A375 (cell line): ENCODE measurements around the gene ALKBH7. TPM values are rescaled to one million over a fixed set of nuclear protein-coding genes. Genes with fewer than 3 reads are reported as not detected.

Experiments used
- small RNA-seq: library from RNA; depleted of rRNA; stranded (forward); fragments of <200 nt; gene quantifications from one replicate; pipeline ENCODE3, GENCODE V24; 2014
- total RNA-seq: library from RNA; depleted of rRNA; stranded (reverse); fragments of >200 nt; shearing (Covaris generic); gene quantifications from 2 replicates; pipeline ENCODE4 v1.2.3, GENCODE V29; 2014; rRNA removed

The ALKBH7 gene
- 26.5 and 34.5 TPM in 2 replicates for total RNA-seq

GRCh38 chr19:6372594-6373095 lies at the start of gene ALKBH7:
ALKBH7 (plus strand) TSS chr19:6372794; CDS start chr19:6372821, 27 bp downstream.

GRCh38 chr19:6333439-6333838 lies 39.2 kb upstream of the ALKBH7 start, which contains the start of gene ACER1:
ACER1 (minus strand) TSS chr19:6333612; CDS start chr19:6333551, 61 bp downstream.

GRCh38 chr19:6375411-6376010 lies 2.9 kb downstream of the ALKBH7 start, which contains the start of gene PSPN:
PSPN (minus strand) TSS chr19:6375933; CDS start chr19:6375849, 84 bp downstream.

GRCh38 chr19:6393074-6393982 lies 20.7 kb downstream of the ALKBH7 start, which contains the start of gene GTF2F1:
GTF2F1 (minus strand) TSS chr19:6393164; CDS start chr19:6392995, 169 bp downstream.

GRCh38 chr19:6424195-6424938 lies 51.8 kb downstream of the ALKBH7 start, which contains the start of gene KHSRP:
KHSRP (minus strand) TSS chr19:6424811; CDS start chr19:6424701, 110 bp downstream.

Small RNAs within 50 kb of the gene (small RNA-seq; reads per million reads assigned to genes)
- gene MIR6790: not detected
- not detected for gene MIR6885

Other genes starting within 250 kb of the ALKBH7 start
- 0.19 TPM in 1 of 2 replicates, not detected in the other for gene ACSBG2, start 237.1 kb upstream of the ALKBH7 start, total RNA-seq
- gene MLLT1, start 92.8 kb upstream of the ALKBH7 start, total RNA-seq: 20.4 and 25.9 TPM in 2 replicates
- gene ACER1, start 39.2 kb upstream of the ALKBH7 start, total RNA-seq: not detected in 2 replicates
- 119 and 122 TPM in 2 replicates for gene CLPP, start 11.3 kb upstream of the ALKBH7 start, total RNA-seq
- 1.2 TPM in 2 replicates for gene PSPN, start 3.1 kb downstream of the ALKBH7 start, total RNA-seq
- gene GTF2F1, start 20.4 kb downstream of the ALKBH7 start, total RNA-seq: 92.5 and 96.0 TPM in 2 replicates
- 216 and 257 TPM in 2 replicates for gene KHSRP, start 52.0 kb downstream of the ALKBH7 start, total RNA-seq
- not detected in 2 replicates for gene SLC25A41, start 61.0 kb downstream of the ALKBH7 start, total RNA-seq
- gene SLC25A23, start 87.0 kb downstream of the ALKBH7 start, total RNA-seq: 17.0 and 18.0 TPM in 2 replicates
- not detected in 2 replicates for gene CRB3, start 91.5 kb downstream of the ALKBH7 start, total RNA-seq
- not detected in 2 replicates for gene DENND1C, start 109.0 kb downstream of the ALKBH7 start, total RNA-seq
- 0.60 and 0.85 TPM in 2 replicates for gene TUBB4A, start 129.5 kb downstream of the ALKBH7 start, total RNA-seq
- 11.8 and 12.5 TPM in 2 replicates for gene TNFSF9, start 158.2 kb downstream of the ALKBH7 start, total RNA-seq
- 93.9 and 116 TPM in 2 replicates for gene CD70, start 218.4 kb downstream of the ALKBH7 start, total RNA-seq